GM21619 (cell line): ENCODE data around the gene CPT1A.

Experiments
- ATAC-seq: cut with Tn5 transposase; IDR thresholded peaks from one replicate; pipeline ENCODE4 v1.9.1; 2021; ENCODE audit not compliant: unreplicated experiment

CPT1A gene

GRCh38 chr11:68854273-68854958 lies 12.7 kb upstream of the CPT1A start:
- ATAC-seq, result no peak

- no peak for ATAC-seq
Observed at GRCh38 chr11:68852628-68853027, 10.9 kb upstream of the CPT1A start.

DNA sequence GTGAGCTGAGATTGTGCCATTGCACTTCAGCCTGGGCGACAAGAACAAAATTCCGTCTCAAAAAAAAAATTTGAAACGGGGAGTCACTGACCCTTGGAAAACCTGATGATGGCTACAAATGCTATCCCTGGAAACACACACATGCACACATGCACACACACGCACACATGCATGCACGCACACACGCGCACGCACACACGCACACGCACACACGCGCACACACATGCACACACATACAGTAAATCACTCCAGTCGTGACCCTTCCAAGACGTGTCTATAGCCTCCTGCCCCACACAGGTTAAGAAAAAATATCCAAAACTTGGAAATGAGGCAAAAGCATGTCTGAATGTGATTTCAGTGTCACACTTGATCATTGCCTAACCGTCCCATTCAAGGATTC lies 6.7 kb upstream of the CPT1A start:
- ATAC-seq, result no peak

DNA sequence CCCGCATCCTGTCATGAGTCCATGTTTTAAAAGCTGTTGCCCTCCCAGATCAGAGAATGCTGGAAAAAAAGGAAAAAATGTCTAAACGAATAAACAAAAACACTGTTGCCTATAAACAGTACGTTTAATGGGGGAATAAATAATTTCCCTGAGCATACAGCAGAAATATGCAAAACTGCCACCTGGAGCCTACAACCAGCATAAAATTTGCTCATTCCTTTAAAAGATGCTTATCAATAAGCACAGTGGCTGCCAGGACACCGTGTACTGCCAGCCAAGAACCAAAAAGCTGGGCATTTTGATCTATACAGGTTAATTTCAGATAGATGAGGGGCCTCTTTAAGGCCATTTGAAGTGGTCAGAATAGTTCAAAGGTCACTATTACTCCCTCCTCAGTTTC lies 5.7 kb upstream of the CPT1A start:
- no peak for ATAC-seq

DNA sequence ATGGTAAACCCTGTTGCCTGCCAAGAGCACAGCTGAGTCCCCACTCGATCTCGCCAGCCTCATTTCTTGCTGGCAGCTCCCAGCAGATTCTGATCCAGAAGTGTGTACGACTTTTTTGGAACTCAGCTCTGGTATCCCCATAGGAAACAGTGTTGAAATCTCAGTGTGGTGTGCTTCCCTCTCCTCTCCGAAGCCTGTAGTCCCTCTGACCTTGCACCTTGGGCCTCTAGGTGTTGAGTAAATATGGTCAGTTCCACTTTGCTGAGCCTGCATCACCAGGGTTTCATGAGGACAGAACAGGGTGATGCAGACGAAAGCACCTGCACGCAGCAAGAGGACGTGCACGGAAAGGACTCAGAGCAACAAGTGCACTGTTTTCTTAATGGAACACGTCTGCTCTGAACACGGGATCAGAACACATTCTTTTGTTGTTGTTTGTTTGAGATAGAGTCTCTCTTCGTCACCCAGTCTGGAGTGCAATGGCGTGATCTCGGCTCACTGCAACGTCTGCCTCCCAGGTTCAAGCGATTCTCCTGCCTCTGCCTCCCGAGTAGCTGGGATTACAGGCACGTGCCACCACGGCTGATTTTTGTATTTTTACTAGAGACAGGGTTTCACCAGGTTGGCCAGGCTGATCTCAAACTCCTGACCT lies 3.8 kb upstream of the CPT1A start:
- ATAC-seq, result no peak

- no peak for ATAC-seq
Observed at GRCh38 chr11:68844801-68845200, 3.1 kb upstream of the CPT1A start.

- no peak for ATAC-seq
Observed at GRCh38 chr11:68844376-68844775, 2.7 kb upstream of the CPT1A start.

DNA sequence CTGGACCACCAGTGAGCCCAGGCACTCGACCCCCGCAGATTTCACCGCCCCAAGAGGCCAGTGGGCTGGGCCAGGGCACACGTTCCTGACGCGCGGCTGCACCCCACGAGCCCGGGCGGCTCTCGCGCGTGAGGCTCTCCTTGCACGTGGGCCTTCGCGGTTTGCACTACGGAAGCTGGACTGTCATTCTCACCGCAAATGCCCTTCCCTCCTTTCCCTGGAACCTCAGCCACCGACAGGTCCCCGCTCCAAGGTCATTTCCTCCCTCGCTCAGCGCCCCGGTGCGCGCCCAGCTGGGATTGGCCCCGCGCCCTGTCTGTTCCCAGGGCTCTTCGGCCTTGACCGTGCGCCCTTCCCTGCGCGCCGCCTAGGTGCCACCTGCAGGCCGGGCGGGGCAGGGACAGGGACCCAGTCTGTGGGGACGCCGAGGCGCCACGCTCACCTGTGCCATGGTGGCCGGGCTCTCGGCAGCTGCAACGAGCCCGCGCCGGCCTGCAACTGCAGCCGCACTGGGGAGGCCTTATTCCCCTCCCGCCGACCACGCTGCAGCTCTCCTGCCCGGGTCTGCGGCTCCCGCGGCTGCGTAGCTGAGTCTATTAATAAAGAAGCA lies 2.1 kb upstream of the CPT1A start:
- ATAC-seq, result peak; percentile 30

- ATAC-seq, result no peak
Observed at GRCh38 chr11:68843052-68843561, 1.4 kb upstream of the CPT1A start.

GRCh38 chr11:68842427-68843051 lies 823 bp upstream of the CPT1A start:
- ATAC-seq, result no peak

DNA sequence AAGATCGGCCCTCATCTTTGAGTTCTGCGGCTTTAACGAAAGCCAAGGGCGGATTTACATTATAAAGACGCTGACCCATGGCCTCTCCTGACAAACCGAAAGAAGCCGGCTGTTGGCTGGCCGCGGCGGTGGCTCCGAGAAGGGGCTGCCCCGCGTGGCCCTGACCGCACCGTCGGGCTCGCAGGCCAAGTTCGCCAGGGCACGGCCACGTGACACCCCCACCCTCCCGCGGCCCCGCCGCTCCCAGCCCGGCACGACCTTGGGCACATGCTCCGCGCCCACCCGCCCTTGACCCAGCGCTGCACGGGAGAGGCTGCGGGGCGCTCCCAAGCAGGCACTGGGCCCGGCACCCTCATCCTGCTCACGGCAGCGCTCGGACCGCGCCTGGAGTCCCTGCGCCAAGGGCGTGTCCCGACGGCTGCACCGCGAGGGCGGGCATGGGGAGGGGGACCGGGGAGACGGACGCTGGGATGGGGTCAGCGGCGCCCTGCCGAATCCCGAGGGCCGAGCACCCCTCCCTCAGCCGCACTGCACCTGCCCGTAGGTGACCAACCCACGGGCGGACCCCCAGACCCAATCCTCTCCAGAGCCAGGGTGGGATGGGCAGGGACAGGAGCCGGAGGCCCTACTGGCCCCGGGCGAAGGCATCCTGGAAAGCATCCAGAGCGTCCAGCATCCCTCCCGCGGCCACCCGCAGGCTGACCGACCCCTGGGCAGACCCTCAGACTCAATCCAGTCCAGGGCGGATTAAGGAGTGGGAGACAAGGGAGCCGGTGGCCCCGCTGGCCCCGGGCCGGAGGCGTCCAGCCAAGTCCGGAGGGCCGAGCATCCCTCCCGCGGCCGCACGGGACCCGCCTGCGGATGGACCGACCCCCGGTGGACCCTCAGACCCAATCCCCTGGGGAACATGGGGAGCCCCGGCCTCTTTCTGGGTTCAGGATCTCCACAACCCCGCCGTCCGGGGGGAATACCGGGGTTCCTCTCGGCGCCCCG lies 759 bp downstream of the CPT1A start:
- ATAC-seq, result no peak

- no peak for ATAC-seq
Observed at GRCh38 chr11:68839911-68840641, 1.6 kb downstream of the CPT1A start.

DNA sequence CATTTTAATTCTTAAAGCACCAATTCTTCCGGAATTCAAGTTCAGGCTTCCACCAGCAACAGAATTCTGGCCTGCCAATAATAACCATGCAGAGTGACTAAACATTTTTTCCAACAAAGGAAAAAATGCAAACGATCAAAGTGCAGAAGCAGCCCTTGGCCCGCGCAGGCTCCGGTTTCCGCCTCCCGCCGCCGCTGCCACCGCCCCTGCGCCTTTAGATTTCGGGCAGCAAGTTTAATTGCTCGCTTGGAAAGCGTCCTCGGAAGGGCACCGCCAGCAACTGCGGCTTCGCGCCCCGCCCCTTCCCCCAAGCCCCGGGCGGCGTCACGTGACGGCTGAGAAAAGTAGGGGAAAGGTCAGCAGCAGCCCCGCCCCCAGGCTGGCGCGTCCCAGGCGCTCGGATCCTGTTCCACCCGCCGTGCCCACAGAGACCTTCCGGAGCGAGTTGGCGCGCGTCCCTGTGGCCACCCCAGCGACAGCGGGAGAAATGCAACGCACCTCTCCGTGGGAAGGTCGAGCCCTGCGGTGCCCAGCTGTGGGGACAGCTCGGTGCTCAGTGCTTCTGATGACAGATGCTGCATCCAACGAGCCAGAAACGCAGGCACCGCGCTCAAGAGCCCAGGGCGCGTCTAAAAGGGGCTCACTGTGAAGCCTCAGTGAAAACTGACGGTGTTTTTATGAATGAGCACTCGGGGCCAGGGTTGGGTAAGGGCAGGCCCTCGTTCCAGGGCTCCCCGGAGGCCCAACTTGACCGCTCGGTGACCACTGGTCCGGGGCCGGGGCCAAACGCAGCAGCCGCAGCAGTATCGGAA lies 2.5 kb downstream of the CPT1A start:
- ATAC-seq, result no peak

- ATAC-seq, result no peak
Observed at GRCh38 chr11:68838572-68838964, 3.1 kb downstream of the CPT1A start.

GRCh38 chr11:68837583-68838571 lies 3.8 kb downstream of the CPT1A start:
- no peak for ATAC-seq

- ATAC-seq, result no peak
Observed at GRCh38 chr11:68835749-68836148, 6.0 kb downstream of the CPT1A start.

DNA sequence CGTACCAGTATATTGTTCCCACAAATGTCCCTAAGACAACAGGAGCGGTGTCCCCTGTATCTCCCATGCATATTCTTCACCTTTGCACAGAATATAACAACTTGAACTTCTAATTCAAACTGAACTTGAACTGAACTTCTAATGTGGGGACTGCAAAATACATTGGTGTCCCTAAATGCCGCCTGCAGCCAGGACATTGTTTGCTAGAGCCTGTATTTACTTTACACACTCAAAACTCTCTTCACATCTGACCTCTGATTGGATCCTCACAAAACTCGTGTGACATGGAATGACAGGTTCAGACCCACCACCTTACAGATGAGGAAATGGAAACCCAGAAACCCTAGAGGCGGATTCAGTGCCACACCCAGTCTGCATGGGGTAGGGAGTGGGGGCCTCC lies 6.4 kb downstream of the CPT1A start:
- ATAC-seq, result no peak
